ENCODE measurements around the gene SULT2B1. TPM values are rescaled to one million over a fixed set of nuclear protein-coding genes. Genes with fewer than 3 reads are reported as not detected.

SULT2B1 gene
- under 1 TPM; 0.21 to 0.30 TPM for total RNA-seq

GRCh38 chr19:48551437-48552302 lies at the start of gene SULT2B1:
SULT2B1 (plus strand) TSS chr19:48552172; CDS start chr19:48552253, 81 bp downstream.
- Mint-ChIP-seq H3K27ac (no peak within 1 kb of the TSS), H3K27me3 (no peaks in the 10 kb centered on the region), H3K36me3 (ENCODE audit: low read depth) (no peaks in the 10 kb centered on the region), H3K9me3 (no peaks in the 10 kb centered on the region), H3K4me1 (no peaks in the 10 kb centered on the region), H3K4me3 (no peak within 1 kb of the TSS)
- CTCF ChIA-PET = interaction anchor here (0.6 to 1.1 kb wide), 2 partner anchors 29 to 859 kb away, joined by 3 to 5 read pairs; no protein-coding TSS in a partner anchor
- no peak for DNase-seq
- POLR2A ChIA-PET = no interaction called here

DNA sequence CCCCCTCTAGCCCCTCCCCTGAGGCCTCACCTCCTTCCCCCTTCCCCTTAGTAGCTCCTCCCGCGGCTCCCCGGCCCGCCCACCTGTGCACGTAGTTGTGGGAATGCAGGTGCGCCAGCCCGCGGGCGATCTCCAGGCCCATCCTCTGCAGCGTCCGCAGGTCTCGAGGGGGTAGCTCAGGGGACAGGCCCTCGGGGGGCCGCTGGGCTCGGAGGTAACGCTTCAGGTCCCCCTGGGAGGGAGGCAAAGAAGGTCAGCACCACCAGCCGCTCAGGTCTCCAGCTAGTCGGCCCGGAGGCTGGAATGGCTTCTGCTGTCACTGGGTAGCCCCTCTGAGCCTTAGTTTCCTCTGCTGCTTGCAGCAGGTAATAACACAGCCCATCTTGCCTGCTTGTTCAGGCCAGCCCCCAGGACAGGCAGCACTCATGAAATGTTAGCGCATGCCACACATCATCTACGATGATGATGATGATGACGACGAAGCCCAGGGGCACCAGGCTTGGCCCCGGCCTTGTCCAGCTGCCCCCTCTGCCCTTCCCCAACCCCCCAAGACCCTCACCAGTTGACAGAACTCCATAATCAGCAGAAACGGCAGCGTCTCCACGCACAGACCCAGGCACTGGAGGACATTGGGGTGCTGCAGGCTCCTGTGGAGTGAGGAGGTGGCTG lies 49.5 kb upstream of the SULT2B1 start:
- no peak overlapping the region for H3K27ac Mint-ChIP-seq
- H3K27me3 Mint-ChIP-seq = peaks cover 14% of the 10 kb centered on the region
- no peak for DNase-seq
- no peak overlapping the region for H3K4me3 Mint-ChIP-seq
- H3K9me3 Mint-ChIP-seq = no peaks in the 10 kb centered on the region
- ChIA-PET POLR2A (interaction anchor here (0.5 kb wide), 1 partner anchor 117 kb away, joined by 4 read pairs; the partner anchor contains the start of genes RPL18 and SPHK2), CTCF (interaction anchor here (0.6 to 1.2 kb wide), 7 partner anchors 8 to 181 kb away, joined by 3 to 6 read pairs (median 5); no protein-coding TSS in a partner anchor)
- no peaks in the 10 kb centered on the region for H3K36me3 Mint-ChIP-seq (ENCODE audit: low read depth)
- peaks cover 24% of the 10 kb centered on the region for H3K4me1 Mint-ChIP-seq

DNA sequence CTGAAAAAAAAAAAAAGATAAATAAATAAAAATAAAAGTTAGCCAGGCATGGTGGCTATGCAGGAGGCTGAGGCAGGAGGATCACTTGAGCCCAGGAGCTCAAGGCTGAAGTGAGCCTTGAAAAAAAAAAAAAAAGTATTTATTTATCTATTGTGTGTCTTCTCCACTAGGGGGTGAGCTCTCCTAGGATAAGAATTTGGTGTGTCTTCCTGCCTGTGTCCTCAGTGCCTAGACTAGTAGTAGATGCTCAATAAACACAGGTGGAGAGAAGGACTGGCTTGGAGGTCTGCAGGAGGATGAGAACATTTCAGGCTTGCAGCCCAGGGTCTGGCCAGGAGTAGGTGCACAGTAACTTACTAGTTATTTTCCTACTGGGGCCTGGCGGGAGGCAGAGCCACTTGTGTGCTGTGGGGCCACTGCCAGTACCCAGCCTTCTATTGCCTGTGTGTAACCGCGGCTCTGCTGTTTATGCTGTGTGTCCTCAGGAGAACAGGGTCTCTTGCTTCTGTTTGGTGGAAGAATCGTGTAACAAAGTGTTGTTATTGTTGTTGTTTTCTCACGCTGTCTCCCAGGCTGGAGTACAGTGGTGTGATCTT lies 45.7 kb upstream of the SULT2B1 start:
- no peaks in the 10 kb centered on the region for H3K36me3 Mint-ChIP-seq (ENCODE audit: low read depth)
- no peaks in the 10 kb centered on the region for H3K27me3 Mint-ChIP-seq
- no peaks in the 10 kb centered on the region for H3K9me3 Mint-ChIP-seq
- DNase-seq = peak; percentile 54
- no peak overlapping the region for H3K27ac Mint-ChIP-seq
- H3K4me1 Mint-ChIP-seq = peaks cover 32% of the 10 kb centered on the region
- ChIA-PET POLR2A (interaction anchor here (0.6 kb wide), 1 partner anchor 630 kb away, joined by 4 read pairs; no protein-coding TSS in a partner anchor), CTCF (interaction anchor here (0.6 to 4.0 kb wide), 28 partner anchors 9 to 692 kb away, joined by 3 to 23 read pairs (median 4); partner anchors contain the start of genes KCNJ14, RPL18, SPACA4 and SPHK2)
- H3K4me3 Mint-ChIP-seq = no peak overlapping the region

DNA sequence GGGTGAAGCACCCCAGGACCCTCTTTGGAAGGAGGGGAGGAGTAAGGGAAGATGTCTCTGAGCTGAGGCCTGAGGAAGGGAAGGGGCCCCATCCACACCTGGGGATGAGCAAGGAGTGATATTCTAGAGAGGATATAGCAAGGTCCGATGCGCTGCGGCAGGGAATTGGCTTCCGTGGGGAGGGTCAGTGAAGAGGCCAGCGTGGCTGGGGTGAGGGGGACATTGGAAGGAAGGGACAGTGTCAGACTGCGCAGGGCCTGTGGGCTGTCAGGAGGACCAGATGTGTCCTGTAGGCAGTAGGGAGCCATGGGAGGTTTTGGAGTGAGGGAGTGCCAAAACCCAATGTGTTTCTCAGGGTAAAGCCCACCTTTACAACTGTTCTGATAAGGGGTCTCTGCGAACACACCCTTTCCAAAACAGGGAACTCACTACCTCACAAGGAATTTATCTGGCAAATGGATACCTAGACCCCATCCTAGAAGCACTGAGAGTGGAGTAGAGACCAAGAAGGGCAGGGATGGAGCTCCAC lies 44.0 kb upstream of the SULT2B1 start:
- DNase-seq = no peak
- no peak overlapping the region for H3K27ac Mint-ChIP-seq
- peaks cover 23% of the 10 kb centered on the region for H3K4me1 Mint-ChIP-seq
- no peak overlapping the region for H3K4me3 Mint-ChIP-seq
- no peaks in the 10 kb centered on the region for H3K36me3 Mint-ChIP-seq (ENCODE audit: low read depth)
- no peaks in the 10 kb centered on the region for H3K27me3 Mint-ChIP-seq
- H3K9me3 Mint-ChIP-seq = no peaks in the 10 kb centered on the region
- ChIA-PET POLR2A (no interaction called here), CTCF (interaction anchor here (0.6 to 4.0 kb wide), 7 partner anchors 18 to 194 kb away, joined by 4 to 23 read pairs (median 14); no protein-coding TSS in a partner anchor)

GRCh38 chr19:48508729-48509411 lies 43.1 kb upstream of the SULT2B1 start:
- Mint-ChIP-seq H3K4me1 (peaks cover 21% of the 10 kb centered on the region), H3K27ac (no peak overlapping the region), H3K4me3 (no peak overlapping the region), H3K36me3 (ENCODE audit: low read depth) (no peaks in the 10 kb centered on the region), H3K27me3 (no peaks in the 10 kb centered on the region), H3K9me3 (no peaks in the 10 kb centered on the region)
- ChIA-PET POLR2A (no interaction called here), CTCF (interaction anchor here (0.6 to 4.0 kb wide), 5 partner anchors 19 to 194 kb away, joined by 4 to 23 read pairs (median 17); no protein-coding TSS in a partner anchor)
- DNase-seq = no peak

- CTCF ChIA-PET = interaction anchor here (1.3 to 4.0 kb wide), 4 partner anchors 19 to 80 kb away, joined by 3 to 23 read pairs (median 18); no protein-coding TSS in a partner anchor
- H3K27ac Mint-ChIP-seq = peak overlapping the region; percentile 14
These were observed 42.3 kb upstream of the SULT2B1 start for GRCh38 chr19:48509467-48510194.

DNA sequence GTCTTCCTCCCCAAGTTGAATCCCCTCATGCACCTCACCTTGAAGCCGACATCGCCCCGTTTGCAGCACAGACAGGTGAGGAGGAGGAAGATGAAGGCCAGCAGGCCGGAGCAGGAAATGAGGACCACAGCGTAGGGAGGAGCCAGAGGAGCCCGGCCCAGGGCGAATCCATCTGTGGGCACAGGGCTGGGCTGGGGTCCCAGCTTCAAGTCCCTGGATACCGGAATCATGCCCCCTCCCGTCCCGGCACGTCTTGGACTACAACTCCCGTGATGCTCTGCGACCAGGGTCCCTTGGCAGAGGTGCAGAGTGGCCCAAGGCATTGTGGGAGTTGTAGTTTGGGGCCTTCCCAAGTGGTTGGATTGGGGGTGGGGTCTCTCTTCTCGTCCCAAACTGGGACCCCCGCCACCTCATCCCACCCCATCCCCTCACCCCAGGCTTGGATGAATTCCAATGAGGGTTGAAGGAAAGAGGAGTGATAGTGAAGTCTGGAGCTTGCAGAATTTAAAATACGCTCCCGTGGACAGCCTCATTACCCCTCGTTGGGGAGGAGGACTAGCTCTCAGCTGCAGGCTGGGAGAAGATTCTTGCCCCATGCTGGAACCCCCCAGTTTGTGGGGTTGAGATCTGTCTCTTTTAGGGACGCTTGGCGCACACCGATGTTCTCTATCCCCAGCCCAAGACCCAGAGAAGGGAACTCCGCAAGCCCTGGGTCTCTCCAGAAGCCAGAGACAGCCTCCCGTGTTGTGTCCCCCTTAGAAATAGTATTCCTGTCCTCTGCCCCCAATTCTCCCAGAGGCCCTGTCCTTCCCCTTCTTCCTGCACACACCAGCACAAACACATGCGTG lies 41.3 kb upstream of the SULT2B1 start:
- Mint-ChIP-seq H3K4me1 (peaks cover 23% of the 10 kb centered on the region), H3K27me3 (no peaks in the 10 kb centered on the region), H3K4me3 (peak overlapping the region; percentile 73), H3K27ac (peak overlapping the region; percentile 66), H3K9me3 (no peaks in the 10 kb centered on the region), H3K36me3 (ENCODE audit: low read depth) (no peaks in the 10 kb centered on the region)
- ChIA-PET POLR2A (no interaction called here), CTCF (interaction anchor here (0.7 to 2.8 kb wide), 3 partner anchors 9 to 73 kb away, joined by 3 to 17 read pairs (median 3); no protein-coding TSS in a partner anchor)
- peak; percentile 83 for DNase-seq

More at GRCh38 chr19:48509467-48510194, 42.3 kb upstream of the SULT2B1 start:
- POLR2A ChIA-PET = no interaction called here
- Mint-ChIP-seq H3K9me3 (no peaks in the 10 kb centered on the region), H3K27me3 (no peaks in the 10 kb centered on the region), H3K4me1 (peaks cover 23% of the 10 kb centered on the region), H3K4me3 (no peak overlapping the region), H3K36me3 (ENCODE audit: low read depth) (no peaks in the 10 kb centered on the region)
- DNase-seq = no peak

GRCh38 chr19:48511321-48511731 lies 40.6 kb upstream of the SULT2B1 start:
- no peaks in the 10 kb centered on the region for H3K27me3 Mint-ChIP-seq
- peak overlapping the region; percentile 73 for H3K4me3 Mint-ChIP-seq
- peaks cover 23% of the 10 kb centered on the region for H3K4me1 Mint-ChIP-seq
- no peaks in the 10 kb centered on the region for H3K36me3 Mint-ChIP-seq (ENCODE audit: low read depth)
- no peak for DNase-seq
- ChIA-PET CTCF (interaction anchor here (0.7 to 1.3 kb wide), 2 partner anchors 9 to 23 kb away, joined by 3 read pairs; no protein-coding TSS in a partner anchor), POLR2A (no interaction called here)
- H3K9me3 Mint-ChIP-seq = no peaks in the 10 kb centered on the region
- no peak overlapping the region for H3K27ac Mint-ChIP-seq

GRCh38 chr19:48511800-48512503 lies 40.0 kb upstream of the SULT2B1 start, which contains the start of gene LMTK3:
LMTK3 (minus strand) TSS chr19:48511835; CDS start chr19:48511576, 259 bp downstream.
- H3K27ac Mint-ChIP-seq = peak within 1 kb of the TSS; percentile 66
- H3K4me3 Mint-ChIP-seq = peak within 1 kb of the TSS; percentile 73
- no peaks in the 10 kb centered on the region for H3K36me3 Mint-ChIP-seq (ENCODE audit: low read depth)
- no peaks in the 10 kb centered on the region for H3K27me3 Mint-ChIP-seq
- DNase-seq = peak; percentile 84
- POLR2A ChIA-PET = no interaction called here
- peaks cover 23% of the 10 kb centered on the region for H3K4me1 Mint-ChIP-seq
- CTCF ChIA-PET = no interaction called here
- H3K9me3 Mint-ChIP-seq = no peaks in the 10 kb centered on the region

DNA sequence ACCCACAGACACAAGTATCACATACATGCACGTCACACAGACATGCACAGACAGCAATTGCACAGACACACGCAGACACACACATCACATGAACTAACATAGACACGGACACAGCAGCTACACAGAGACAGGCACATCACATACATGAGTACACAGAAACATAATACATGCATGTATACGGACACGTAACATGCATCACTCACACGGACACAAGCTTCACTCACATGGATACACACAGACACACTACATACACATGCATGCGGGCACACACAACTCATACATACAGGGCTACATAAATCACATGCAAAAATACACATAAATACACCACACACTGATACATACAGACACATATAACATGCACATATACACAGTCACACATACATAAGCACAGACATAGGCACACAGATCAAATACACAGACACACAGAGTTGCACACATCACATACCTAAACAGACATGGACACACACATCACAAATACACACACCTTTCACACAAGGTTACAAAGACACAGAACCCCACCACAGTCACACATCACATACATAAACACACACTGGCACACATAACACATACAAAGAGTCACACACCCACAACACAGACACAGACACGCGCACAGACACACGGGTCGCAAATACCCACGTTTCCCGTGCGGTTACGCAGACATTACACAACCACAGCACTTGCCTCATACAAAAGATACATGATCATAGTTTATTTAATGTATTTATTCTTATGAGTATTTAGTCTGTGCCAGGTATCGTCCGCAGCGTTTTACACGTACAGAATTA lies 39.3 kb upstream of the SULT2B1 start:
- ChIA-PET CTCF (interaction anchor here (0.6 kb wide), 1 partner anchor 1290 kb away, joined by 3 read pairs; no protein-coding TSS in a partner anchor), POLR2A (no interaction called here)
- no peak overlapping the region for H3K27ac Mint-ChIP-seq
- peaks cover 23% of the 10 kb centered on the region for H3K4me1 Mint-ChIP-seq
- H3K27me3 Mint-ChIP-seq = no peaks in the 10 kb centered on the region
- DNase-seq = no peak
- no peak overlapping the region for H3K4me3 Mint-ChIP-seq
- no peaks in the 10 kb centered on the region for H3K36me3 Mint-ChIP-seq (ENCODE audit: low read depth)
- no peaks in the 10 kb centered on the region for H3K9me3 Mint-ChIP-seq
